HG03060 (cell line): ENCODE data around the gene WDR83.
"Not testable (repeated sequence)": the region's sequence is repeated elsewhere in the genome, so short reads cannot be mapped to it uniquely, and the experiment has no call there.

Experiments
- ATAC-seq: cut with Tn5 transposase; IDR thresholded peaks from one replicate; pipeline ENCODE4 v1.9.1; 2021; ENCODE audit warnings: low read depth, moderate number of reproducible peaks; ENCODE audit not compliant: unreplicated experiment

WDR83 gene

DNA sequence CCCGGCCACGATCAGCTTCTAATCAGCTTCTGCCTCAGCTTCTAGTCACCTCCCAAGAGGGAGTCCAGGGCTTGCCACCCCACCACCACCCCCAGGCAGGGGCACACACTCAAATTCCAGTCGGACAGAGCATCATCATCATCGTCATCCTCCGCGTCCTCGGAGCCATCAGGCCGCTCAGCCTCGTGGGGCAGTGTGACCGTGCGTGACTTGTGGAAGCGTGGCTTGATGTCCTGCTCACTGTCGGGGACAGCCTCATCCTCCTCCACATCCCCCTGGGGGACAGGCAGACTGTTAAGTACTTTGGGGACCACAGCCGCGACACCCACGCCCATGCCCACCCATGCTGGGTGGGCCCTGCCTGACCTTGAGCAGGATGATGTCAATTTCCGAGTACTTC lies 44.6 kb downstream of the WDR83 start:
- ATAC-seq: no peak

DNA sequence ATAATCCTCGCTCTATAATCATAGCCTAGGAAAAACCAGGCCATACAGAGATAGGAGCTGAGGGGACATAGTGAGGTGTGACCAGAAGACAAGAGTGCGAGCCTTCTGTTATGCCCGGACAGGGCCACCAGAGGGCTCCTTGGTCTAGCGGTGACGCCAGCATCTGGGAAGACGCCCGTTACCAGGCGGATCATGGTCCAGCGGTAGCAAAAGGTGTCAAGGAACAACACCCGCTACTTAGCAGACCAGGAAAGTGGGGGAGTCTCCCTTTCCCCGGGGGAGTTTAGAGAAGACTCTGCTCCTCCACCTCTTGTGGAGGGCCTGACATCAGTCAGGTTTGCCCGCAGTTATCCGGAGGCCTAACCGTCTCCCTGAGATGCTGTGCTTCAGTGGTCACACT lies 45.5 kb downstream of the WDR83 start:
- not testable (repeated sequence) for ATAC-seq

DNA sequence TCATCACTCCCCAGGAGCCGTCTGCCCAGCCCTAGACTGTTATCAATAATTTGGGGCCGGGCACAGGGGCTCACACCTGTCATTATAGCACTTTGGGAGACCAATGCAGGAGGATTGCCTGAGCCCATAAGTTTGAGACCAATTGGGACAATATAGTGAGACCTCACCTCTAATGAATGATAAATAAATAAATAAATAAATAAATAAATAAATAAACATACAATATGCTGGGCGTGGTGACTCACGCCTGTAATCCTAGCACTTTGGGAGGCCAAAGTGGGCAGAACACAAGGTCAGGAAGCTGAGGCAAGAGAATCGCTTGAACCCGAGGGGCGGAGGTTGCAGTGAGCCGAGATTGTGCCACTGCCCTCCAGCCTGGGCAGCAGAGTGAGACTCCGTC lies 46.7 kb downstream of the WDR83 start:
- not testable (repeated sequence) for ATAC-seq

DNA sequence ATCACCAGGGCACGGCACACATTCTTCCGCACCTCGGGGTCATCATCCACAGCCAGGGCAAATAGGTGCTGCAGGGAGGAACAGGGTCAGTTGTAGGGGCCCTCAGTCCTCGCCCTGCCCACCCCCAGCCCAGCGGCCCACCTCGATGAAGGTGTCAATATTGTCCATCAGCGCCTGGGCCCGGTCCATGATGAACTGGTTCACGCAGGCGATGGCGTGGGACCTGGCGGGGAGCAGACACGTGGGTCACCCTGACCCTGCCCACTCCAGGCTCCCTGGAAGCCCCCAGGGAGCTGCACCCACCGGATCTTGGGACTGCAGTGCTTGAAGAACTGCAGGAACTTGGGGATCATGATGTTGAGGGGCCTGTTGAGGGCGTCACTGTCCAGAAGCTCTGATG lies 48.5 kb downstream of the WDR83 start:
- no peak for ATAC-seq

DNA sequence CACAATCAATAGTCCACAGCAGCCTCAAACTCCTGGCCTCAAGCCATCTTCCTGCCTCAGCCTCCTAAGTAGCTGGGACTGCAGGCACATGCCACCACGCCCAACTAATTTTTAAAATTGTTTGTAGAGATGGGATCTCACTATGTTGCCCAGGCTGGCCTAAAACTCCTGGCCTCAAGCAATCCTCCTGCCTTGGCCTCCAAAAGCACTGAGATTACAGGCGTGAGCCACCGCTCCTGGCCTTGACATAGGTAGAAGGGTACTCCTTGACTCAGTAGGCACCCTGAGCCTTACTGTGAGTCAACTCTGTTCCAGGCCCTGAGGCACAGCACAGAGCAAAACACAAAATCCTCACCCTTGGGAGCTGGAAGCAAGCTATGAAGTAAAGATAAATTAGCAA lies 49.3 kb downstream of the WDR83 start:
- ATAC-seq: no peak

DNA sequence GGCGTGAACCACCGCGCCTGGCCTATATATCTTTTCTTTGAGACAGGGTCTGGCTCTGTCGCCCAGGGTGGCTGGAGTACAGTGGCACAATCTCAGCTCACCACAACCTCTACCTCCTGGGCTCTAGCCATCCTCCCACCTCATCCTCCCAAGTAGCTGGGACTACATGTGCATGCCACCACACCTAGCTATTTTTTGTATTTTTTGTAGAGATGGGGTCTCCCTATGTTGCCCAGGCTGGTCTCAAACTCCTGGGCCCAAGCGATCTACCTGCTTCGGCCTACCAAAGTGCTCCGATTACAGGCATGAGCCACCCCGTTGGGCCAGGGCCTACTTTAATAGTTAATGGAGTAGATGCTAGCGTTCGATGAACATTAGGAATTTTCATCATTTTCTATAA lies 53.7 kb downstream of the WDR83 start:
- ATAC-seq: no peak

DNA sequence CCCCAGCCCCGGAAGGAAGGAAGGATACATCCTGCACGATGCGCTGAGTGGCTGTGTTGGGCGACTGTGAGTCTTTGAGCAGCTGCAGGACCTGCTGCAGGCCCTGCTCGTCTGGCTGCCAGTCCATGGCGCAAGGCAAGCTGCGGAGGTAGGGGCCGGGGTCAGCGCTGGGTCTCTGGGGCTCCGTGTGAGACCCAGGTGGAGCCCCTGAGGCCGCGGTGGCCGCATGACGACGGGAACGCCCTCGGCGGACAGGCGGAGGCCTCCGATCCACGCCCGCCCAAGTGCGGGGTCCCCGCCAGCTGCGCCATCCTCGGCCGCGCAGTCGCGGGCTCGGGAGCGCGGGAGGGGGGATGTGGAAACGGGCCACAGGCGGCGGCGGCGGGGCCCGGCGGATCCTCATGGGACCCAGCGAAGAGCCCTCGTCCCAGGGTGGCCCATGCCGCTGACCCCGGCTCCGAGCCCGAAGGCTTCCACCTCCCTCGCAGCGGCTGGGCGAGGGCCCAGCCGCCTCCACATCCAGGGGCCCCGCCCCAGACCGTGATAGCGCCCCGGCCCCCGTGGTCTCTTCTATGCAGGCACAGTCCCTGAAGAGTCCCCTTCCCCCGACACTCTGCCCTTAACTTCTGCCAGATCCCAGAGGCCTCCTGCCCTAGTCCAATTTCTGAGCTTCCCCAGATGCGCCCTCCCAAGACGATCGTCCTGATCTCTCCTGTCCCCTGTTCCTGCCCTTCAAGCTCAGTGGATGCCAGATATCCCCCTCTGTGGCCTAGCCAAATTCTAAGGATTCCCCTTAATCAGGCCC lies 54.4 kb downstream of the WDR83 start:
- ATAC-seq: no peak

DNA sequence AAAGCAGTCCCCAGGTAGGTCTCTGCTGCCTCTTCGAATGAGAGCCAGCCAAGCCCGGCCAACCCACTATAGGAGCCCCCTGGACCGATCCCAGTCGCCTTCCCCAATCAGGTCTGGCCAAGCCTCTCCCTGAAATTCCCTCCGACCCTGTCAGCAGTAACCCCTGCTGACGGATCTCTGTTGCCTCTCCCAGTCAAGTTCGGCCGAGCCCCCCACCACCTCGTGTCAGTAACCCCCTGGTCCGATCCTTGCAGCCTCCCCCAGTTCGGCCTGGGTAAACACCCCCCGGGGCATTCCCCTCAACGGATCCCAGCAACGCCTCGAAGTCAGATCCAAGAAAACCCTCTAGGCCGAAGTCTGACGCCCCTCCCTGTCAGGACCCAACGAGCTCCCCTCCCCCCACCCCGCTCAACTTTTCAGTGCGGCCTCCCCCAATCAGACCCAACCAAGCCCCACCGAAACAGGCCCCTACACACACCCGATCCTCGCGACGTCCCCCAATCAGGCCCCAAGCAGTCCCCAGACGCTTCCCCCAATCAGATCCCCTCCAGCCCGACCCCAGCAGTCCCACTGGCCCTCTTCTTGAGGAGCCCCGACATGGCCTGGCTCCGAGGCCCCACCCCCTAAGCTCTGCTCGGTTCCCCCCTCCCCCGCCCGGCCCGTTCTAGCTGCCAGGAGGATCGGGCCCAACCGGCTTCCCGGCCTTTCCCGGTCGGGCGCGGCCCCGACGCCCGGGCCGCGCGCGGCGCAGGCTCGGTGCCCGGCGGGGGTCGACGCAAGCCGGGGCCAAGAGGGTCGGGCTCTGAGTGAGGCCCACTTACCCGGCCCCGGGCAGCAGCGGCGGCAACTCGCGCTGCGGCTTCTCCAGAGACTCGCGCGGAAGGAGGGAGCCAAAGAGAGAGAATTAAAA lies 55.3 kb downstream of the WDR83 start:
- no peak for ATAC-seq

DNA sequence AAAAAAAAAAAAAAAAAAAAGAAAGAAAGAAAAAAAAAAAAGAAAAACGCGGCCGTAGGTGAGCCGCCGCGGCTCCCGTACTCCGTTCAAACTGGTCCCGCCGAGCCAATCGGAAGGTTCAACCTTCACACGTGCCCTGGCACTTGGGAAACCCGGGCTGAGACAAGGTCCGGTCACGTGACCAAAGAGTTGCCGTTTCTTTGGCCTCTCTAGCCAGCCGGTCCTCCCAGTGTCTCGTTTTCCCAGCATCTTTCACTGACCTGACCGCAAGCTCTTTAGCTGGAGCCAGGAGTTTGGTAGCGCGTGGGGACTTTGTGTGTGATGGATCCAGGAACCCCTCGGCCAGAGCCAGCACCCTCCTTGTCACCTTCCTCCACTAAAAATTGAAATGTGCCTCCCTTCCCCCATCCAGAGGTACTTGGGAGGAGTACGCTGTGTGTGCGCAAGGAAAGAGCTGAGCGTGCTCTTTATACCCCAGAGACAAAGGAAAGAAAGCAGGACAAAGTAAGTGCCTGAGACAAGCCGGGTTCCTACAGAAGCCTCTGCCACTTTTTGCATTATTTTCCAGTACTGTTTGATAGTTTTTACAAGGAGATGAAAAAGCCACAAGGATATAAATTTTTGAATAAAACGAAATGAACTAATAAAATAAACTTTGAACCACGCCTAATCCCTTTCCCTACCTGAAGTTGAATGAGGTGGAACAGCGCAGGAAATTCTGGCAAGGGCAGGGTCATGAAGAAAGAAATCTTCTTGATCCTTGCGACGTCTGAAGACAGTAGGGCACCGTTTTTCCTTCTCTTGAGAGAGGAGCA lies 56.2 kb downstream of the WDR83 start:
- ATAC-seq: peak; percentile 71

DNA sequence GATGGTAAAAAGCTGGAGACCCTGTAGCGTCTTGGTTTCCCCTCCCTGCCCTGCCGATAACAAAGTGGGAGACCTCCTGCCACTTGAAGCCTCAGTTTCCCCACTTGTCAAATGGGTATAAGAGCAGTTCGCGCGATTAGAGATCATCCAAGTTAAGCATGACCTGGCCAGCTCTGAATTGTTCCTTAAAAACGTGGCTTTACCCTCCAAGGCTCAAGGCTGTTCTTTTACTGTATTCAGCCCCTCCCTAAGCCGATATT lies 56.7 kb downstream of the WDR83 start:
- ATAC-seq: no peak

DNA sequence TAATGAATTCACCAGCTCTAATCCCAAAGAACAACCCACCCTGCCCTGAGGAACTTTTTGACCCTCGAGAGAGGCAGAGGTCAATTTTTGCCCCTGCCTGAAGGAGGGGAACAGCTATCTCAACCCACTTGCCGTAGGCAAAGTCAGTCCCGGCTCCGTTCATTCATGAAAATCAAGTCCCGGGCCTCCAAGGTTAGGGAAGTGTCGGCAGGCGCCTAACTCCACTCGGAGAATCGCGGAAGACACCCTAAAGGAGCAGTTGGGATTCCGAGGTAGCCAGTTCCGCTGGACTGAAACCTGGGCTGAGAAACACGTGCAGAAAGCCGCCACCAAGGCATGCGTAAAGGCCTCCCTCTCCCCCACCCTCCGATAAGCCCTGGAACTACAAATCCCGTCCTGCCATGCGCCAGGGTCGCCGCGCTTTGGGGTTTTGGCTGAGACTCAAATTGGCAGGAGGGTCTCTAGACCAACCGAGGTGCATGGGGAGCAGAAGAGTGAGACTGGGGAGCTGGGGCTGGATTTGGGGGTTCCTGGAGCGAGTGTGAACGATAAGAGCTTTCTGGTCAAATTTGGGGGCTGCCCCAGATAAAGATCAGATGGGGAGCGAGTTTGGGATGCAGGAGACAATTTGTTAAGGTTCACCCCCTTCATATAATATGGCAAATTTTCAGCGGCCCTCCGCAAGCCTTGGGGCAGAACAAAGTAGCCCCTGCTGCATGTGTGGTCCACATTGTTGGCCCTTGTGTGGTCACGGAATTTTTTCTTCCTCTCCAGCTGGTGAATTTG lies 57.2 kb downstream of the WDR83 start, which contains the start of gene TNPO2:
Gene TNPO2, minus strand, starts transcription at position 292 of the 786 bp plus-strand sequence. CDS start 2,955 bp downstream, outside the sequence.
- ATAC-seq: no peak
